ENCODE data around the gene RBBP8NL.

RBBP8NL gene

DNA sequence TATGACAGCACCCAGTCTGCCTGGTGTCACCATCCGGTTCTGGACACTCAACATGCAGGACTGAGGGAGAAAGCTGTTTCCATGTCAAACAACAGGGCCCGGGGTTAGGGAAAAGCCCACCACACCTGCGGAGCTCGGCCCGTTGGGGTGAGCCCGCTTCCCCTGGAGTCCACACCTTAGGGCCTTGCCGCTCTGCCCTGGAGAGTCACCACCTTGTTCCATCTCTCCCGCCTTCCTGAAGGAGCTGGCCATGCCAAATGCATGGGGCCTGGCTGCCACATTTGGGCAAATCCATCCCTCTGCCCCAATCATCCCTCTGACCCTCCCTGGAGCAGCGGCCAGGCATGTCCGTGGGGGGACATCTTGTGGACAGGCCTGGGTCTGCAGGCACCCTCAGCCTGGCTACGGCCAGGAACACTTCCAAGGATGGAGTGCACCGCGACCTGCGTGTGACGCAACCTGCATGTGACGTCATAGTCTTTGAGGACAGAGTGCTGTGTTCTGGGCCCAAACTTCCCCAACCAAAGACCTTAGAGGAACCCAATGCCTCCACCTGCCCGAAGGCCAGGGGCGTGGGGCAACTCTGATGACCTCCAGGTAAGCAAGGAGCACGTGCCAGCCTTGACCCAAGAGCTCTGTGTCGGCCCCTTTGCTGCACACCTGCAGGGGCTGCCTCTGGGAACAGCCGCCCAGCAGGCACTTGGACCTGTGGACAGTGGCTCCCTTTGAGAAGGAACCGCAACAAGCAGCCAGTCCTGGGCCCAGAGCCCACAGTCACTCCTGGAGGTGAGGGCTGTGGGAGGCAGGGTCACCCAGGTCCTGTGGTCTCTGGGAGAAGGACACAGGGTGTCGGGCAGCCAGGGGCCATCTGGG lies 22.0 kb downstream of the RBBP8NL start:
- H3K36me3 Mint-ChIP-seq (ENCODE audit: low read depth): peaks cover 4% of the 10 kb centered on the region
- peak; percentile 66 for DNase-seq
- H3K4me3 Mint-ChIP-seq: peak overlapping the region; percentile 76
- no peaks in the 10 kb centered on the region for H3K9me3 Mint-ChIP-seq
- peaks cover 25% of the 10 kb centered on the region for H3K4me1 Mint-ChIP-seq
- peak; percentile 70 for TF ChIP-seq CTCF (IDR thresholded peaks at IDR 0.05)
- H3K27ac Mint-ChIP-seq: no peak overlapping the region
- H3K27me3 Mint-ChIP-seq (ENCODE audit: low read depth, poor library complexity): peaks cover 20% of the 10 kb centered on the region

- H3K4me1 Mint-ChIP-seq: peaks cover 19% of the 10 kb centered on the region
- no peak overlapping the region for H3K27ac Mint-ChIP-seq
- H3K27me3 Mint-ChIP-seq (ENCODE audit: low read depth, poor library complexity): peaks cover 14% of the 10 kb centered on the region
- no peak for DNase-seq
- no peak for TF ChIP-seq CTCF (IDR thresholded peaks at IDR 0.05)
- no peak overlapping the region for H3K4me3 Mint-ChIP-seq
- peaks cover 4% of the 10 kb centered on the region for H3K36me3 Mint-ChIP-seq (ENCODE audit: low read depth)
- H3K9me3 Mint-ChIP-seq: no peaks in the 10 kb centered on the region
Measured at GRCh38 chr20:62404761-62405107, 22.6 kb downstream of the RBBP8NL start.

DNA sequence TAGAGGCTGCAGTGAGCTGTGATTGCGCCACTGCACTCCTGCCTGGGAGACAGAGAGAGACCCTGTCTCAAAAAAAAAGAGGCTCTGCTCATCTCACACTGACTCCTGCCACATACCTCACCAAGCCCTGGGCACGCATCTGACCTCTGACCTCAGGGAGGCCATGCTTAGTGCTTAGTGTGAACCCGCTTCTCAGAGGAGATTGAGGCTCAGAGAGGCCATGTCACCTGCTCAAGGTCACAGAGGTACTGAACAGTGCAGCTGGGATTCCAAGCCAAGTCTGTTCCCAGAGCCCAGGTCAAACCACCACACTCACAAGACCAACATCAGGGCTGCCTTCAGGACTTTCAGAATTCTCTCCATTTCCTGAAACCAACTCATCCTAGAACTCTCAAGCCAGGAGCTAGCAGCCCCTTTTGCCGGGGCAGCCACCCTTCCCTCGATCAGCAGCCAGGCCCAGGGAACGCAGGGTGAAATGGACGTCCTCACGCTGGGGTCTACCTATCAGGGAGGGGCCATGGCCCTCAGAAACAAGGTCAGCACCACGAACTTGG lies 23.1 kb downstream of the RBBP8NL start:
- Mint-ChIP-seq H3K36me3 (ENCODE audit: low read depth) (peaks cover 4% of the 10 kb centered on the region), H3K4me3 (no peak overlapping the region), H3K4me1 (peaks cover 14% of the 10 kb centered on the region), H3K27ac (no peak overlapping the region), H3K9me3 (no peaks in the 10 kb centered on the region), H3K27me3 (ENCODE audit: low read depth, poor library complexity) (peaks cover 10% of the 10 kb centered on the region)
- no peak for TF ChIP-seq CTCF (IDR thresholded peaks at IDR 0.05)
- DNase-seq: no peak

DNA sequence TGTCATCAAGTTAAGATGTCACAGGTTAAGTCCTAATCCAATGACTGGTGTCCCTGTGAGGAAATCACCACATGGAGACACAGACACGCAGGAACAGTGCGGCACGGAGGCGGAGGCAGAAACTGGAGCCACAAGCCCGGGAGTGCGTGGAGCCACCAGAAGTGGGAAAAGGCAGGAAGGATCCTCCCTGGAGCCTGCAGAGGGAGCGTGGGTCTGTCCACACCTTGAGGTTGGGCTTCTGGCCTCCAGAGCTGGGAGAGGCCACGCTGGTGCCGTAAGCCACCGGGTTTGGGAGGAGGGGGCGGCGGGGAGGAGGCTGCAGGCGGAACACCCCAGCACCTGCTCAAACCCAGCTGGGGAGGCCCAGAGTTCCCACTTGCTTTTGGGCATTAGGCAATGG lies 24.0 kb downstream of the RBBP8NL start:
- Mint-ChIP-seq H3K4me1 (peaks cover 14% of the 10 kb centered on the region), H3K36me3 (ENCODE audit: low read depth) (peaks cover 4% of the 10 kb centered on the region), H3K9me3 (no peaks in the 10 kb centered on the region), H3K27me3 (ENCODE audit: low read depth, poor library complexity) (peaks cover 4% of the 10 kb centered on the region), H3K27ac (no peak overlapping the region), H3K4me3 (no peak overlapping the region)
- DNase-seq: no peak
- TF ChIP-seq CTCF (IDR thresholded peaks at IDR 0.05): no peak

GRCh38 chr20:62402456-62403150 lies 24.7 kb downstream of the RBBP8NL start:
- Mint-ChIP-seq H3K36me3 (ENCODE audit: low read depth) (peaks cover 11% of the 10 kb centered on the region), H3K27ac (no peak overlapping the region), H3K4me3 (no peak overlapping the region), H3K4me1 (peaks cover 14% of the 10 kb centered on the region), H3K9me3 (no peaks in the 10 kb centered on the region), H3K27me3 (ENCODE audit: low read depth, poor library complexity) (peaks cover 4% of the 10 kb centered on the region)
- no peak for DNase-seq
- no peak for TF ChIP-seq CTCF (IDR thresholded peaks at IDR 0.05)

Data from nephron progenitor cell (in vitro differentiated cells).